ENCODE results near the gene CHMP1A.
"Not testable (repeated sequence)": the region's sequence is repeated elsewhere in the genome, so short reads cannot be mapped to it uniquely, and the experiment has no call there.

CHMP1A gene

DNA sequence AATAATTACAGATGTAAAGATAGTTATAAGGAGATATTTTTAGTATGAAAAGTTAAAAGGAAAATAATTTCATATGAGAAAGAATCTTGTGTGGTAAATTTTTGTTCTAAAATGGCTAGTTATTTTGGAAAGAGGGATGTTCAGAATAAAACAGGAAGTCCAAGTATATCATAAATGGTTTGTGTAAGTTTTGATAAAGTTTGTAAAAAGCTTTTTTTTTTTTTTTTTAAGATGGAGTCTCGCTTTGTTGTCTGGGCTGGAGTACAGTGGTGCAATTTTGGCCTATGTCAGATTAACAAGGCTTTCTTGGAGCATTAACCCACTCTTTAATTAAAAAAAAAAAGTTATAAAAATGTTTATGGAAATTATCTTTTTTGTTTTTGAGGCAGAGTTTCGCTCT is 20.8 kb upstream of the CHMP1A start:
- TF ChIP-seq, protein P1, sequence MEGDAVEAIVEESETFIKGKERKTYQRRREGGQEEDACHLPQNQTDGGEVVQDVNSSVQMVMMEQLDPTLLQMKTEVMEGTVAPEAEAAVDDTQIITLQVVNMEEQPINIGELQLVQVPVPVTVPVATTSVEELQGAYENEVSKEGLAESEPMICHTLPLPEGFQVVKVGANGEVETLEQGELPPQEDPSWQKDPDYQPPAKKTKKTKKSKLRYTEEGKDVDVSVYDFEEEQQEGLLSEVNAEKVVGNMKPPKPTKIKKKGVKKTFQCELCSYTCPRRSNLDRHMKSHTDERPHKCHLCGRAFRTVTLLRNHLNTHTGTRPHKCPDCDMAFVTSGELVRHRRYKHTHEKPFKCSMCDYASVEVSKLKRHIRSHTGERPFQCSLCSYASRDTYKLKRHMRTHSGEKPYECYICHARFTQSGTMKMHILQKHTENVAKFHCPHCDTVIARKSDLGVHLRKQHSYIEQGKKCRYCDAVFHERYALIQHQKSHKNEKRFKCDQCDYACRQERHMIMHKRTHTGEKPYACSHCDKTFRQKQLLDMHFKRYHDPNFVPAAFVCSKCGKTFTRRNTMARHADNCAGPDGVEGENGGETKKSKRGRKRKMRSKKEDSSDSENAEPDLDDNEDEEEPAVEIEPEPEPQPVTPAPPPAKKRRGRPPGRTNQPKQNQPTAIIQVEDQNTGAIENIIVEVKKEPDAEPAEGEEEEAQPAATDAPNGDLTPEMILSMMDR (conservative IDR thresholded peaks at IDR 0.05; ENCODE audit: low read depth, low read length) = no peak
- H4K20me1 ChIP-seq (ENCODE audit: insufficient read depth) = no peaks in the 10 kb centered on the region
- no peaks in the 10 kb centered on the region for H3K36me3 ChIP-seq (ENCODE audit: insufficient read depth)
- H3K27me3 ChIP-seq (ENCODE audit: insufficient read depth, low read depth) = no peaks in the 10 kb centered on the region
- H3K4me2 ChIP-seq = no peak overlapping the region
- no peaks in the 10 kb centered on the region for H3K4me1 ChIP-seq (ENCODE audit: low read depth, poor library complexity, severe bottlenecking)
- no peaks in the 10 kb centered on the region for H3K79me2 ChIP-seq (ENCODE audit: insufficient read depth, low read depth)
- no peak overlapping the region for H3K9ac ChIP-seq
- no peak overlapping the region for H3K27ac ChIP-seq
- H3K4me3 ChIP-seq (IDR thresholded peaks at IDR 0.05; ENCODE audit: insufficient read depth, low read depth, low read length) = no peak overlapping the region
- no peak overlapping the region for H2AFZ ChIP-seq (ENCODE audit: low read depth)

DNA sequence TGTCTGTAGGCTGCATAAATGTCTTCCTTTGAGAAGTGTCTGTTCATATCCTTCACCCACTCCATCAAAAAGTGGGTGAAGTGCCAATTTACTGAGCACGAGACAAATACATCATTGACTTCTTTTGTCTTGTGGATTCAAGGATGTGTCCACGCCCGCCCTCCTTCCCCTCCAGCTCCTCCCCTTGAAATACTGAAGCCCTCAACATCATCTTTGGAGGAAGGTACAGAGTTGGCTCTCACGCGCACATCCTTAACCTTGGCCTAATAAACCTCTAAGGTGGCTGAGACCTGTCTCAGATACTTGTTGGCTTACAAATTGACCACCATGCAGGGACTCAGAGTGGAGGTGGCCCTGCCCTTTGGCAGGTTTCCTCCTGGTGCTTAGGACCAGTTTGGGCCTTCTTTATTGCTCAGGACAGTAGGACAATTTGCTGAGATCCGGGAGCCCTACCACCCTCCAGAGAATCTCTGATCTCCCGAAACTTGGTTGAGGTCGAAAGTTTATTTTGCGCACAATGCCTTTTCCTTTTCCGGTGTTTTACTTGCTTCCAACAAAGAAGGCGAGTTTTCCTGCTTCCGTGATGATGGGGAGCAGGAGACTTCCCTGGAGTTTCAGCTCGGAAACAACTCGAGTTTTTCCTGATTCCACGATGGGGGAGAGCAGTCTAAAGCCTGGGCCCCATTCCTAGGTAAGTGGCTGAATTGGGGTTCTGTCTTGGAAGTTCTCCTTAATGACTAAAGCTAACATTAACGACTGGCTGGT is 14.9 kb upstream of the CHMP1A start:
- Histone ChIP-seq H3K4me3 (IDR thresholded peaks at IDR 0.05; ENCODE audit: insufficient read depth, low read depth, low read length) (no peak overlapping the region), H3K27ac (no peak overlapping the region), H3K79me2 (ENCODE audit: insufficient read depth, low read depth) (no peaks in the 10 kb centered on the region), H3K36me3 (ENCODE audit: insufficient read depth) (no peaks in the 10 kb centered on the region), H3K9ac (no peak overlapping the region), H4K20me1 (ENCODE audit: insufficient read depth) (no peaks in the 10 kb centered on the region), H3K4me2 (no peak overlapping the region), H3K27me3 (ENCODE audit: insufficient read depth, low read depth) (no peaks in the 10 kb centered on the region), H3K4me1 (ENCODE audit: low read depth, poor library complexity, severe bottlenecking) (no peaks in the 10 kb centered on the region), H2AFZ (ENCODE audit: low read depth) (no peak overlapping the region)
- TF ChIP-seq, protein P1 (conservative IDR thresholded peaks at IDR 0.05; ENCODE audit: low read depth, low read length) = no peak

DNA sequence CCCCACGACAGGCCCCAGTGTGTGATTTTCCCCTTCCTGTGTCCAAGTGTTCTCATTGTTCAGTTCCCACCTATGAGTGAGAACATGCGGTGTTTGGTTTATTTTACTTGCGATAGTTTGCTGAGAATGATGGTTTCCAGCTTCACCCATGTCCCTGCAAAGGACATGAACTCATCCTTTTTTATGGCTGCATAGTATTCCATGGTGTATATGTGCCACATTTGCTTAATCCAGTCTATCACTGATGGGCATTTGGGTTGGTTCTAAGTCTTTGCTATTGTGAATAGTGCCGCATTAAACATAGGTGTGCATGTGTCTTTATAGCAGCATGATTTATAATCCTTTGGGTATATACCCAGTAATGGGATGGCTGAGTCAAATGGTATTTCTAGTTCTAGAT is 14.1 kb upstream of the CHMP1A start:
- H3K27me3 ChIP-seq (ENCODE audit: insufficient read depth, low read depth); H3K79me2 ChIP-seq (ENCODE audit: insufficient read depth, low read depth); H3K27ac ChIP-seq; H3K4me3 ChIP-seq (IDR thresholded peaks at IDR 0.05; ENCODE audit: insufficient read depth, low read depth, low read length); H4K20me1 ChIP-seq (ENCODE audit: insufficient read depth); H3K36me3 ChIP-seq (ENCODE audit: insufficient read depth); H3K4me2 ChIP-seq; H3K4me1 ChIP-seq (ENCODE audit: low read depth, poor library complexity, severe bottlenecking); H2AFZ ChIP-seq (ENCODE audit: low read depth); H3K9ac ChIP-seq: not testable (repeated sequence)

DNA sequence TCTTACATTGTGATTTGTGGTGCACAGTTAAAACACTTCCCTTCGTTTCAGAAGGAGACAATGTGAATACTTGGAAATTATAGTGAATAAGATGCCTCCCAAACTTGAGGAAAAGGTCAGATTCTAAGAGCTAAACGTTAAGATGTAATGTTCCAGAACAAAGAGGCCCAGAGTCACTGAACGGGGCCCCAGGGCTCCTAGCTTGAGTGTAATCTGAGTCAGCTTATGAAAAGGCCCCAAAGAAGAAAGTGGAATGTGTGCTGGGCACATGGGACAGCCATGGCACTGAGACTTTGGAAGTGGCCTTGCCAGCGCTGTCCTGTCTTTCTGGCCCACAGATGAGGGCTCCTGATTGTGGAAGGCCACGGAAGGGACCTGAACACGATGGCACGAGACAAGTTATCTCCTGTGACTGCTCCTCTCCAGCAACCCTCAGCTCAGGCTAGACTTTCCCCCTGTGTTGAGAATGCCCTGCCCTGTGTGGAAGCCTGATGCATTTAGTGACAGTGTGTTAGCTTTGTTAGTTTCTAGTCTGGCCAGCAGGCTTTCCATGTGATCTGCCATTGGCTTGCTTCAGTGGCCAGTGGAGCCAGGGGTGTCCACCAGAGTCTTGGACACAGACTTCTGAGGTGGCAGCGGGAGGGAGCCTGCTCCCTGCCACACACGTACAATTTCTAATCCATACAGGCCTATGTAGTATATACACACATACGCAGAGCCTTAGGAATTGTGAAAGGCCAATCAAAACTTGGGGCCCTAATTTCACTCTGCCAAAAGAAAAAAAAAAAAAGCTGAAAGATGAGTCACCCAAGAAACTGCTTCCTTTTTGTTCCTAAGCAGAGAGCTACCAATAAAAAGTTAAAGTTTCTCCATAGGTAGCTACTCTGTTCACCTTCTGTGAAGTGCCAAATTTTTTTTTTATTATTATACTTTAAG is 13.3 kb upstream of the CHMP1A start:
- no peaks in the 10 kb centered on the region for H3K36me3 ChIP-seq (ENCODE audit: insufficient read depth)
- no peaks in the 10 kb centered on the region for H3K4me1 ChIP-seq (ENCODE audit: low read depth, poor library complexity, severe bottlenecking)
- no peaks in the 10 kb centered on the region for H3K79me2 ChIP-seq (ENCODE audit: insufficient read depth, low read depth)
- no peak overlapping the region for H3K27ac ChIP-seq
- no peaks in the 10 kb centered on the region for H4K20me1 ChIP-seq (ENCODE audit: insufficient read depth)
- H2AFZ ChIP-seq (ENCODE audit: low read depth) = no peak overlapping the region
- H3K4me2 ChIP-seq = no peak overlapping the region
- no peak overlapping the region for H3K9ac ChIP-seq
- H3K27me3 ChIP-seq (ENCODE audit: insufficient read depth, low read depth) = no peaks in the 10 kb centered on the region
- TF ChIP-seq, protein P1 (conservative IDR thresholded peaks at IDR 0.05; ENCODE audit: low read depth, low read length) = no peak
- no peak overlapping the region for H3K4me3 ChIP-seq (IDR thresholded peaks at IDR 0.05; ENCODE audit: insufficient read depth, low read depth, low read length)
